Keratinocyte (primary cell): ENCODE measurements around the gene CRHR2. TPM values are rescaled to one million over a fixed set of nuclear protein-coding genes. Genes with fewer than 3 reads are reported as not detected.

Experiments used
- DNase-seq: peaks from one replicate; pipeline ENCODE4 v3.0.0-alpha.2; 2011; ENCODE audit warnings: low read depth, missing footprints, low spot score
- FAIRE-seq: peaks from 2 replicates; lab custom pipeline; 2011; peaks lifted over from hg19 to GRCh38; lab: Jason Lieb, UNC
- H2AFZ ChIP-seq: 2 replicates; pipeline ENCODE4 v1.6.0; 2012; ENCODE audit warnings: low read length, control low read depth, inconsistent platforms; ENCODE audit not compliant: control insufficient read depth
- H3K27ac ChIP-seq: 2 replicates; pipeline ENCODE4 v1.5.1; 2011; ENCODE audit warnings: low read length; ENCODE audit not compliant: control insufficient read depth, insufficient read depth
- H3K27me3 ChIP-seq: 3 replicates; pipeline ENCODE4 v1.6.0; 2011; ENCODE audit warnings: low read length; ENCODE audit not compliant: control insufficient read depth, insufficient read depth; ENCODE audit errors: extremely low read depth
- H3K36me3 ChIP-seq, 2 experiments: 2 replicates in 1 of 2; 3 replicates in 1 of 2; pipeline ENCODE4 v1.5.1; 2011; ENCODE audit warnings: low read length in 2 of 2, mild to moderate bottlenecking in 1 of 2; ENCODE audit not compliant: control insufficient read depth in 2 of 2, insufficient read depth in 2 of 2; ENCODE audit errors: extremely low read depth in 1 of 2
- H3K4me1 ChIP-seq: 3 replicates; pipeline ENCODE4 v1.5.1; 2011; ENCODE audit warnings: low read length; ENCODE audit not compliant: control insufficient read depth, insufficient read depth; ENCODE audit errors: extremely low read depth
- H3K4me2 ChIP-seq: 3 replicates; pipeline ENCODE4 v1.6.0; 2011; ENCODE audit warnings: low read depth, low read length; ENCODE audit not compliant: control insufficient read depth, insufficient read depth; ENCODE audit errors: extremely low read depth
- H3K4me3 ChIP-seq, 3 experiments: fragments of 200-600 bp in 1 of 3; sonication (generic) in 1 of 3; 2 replicates in 2 of 3; 3 replicates in 1 of 3; pipeline ENCODE4 v1.5.1; 2011 to 2016; ENCODE audit warnings: low read length in 3 of 3, mild to moderate bottlenecking in 3 of 3, control low read depth in 2 of 3, inconsistent platforms in 1 of 3, low read depth in 1 of 3, mixed read lengths in 1 of 3, mixed run types in 1 of 3, moderate library complexity in 1 of 3; ENCODE audit not compliant: control insufficient read depth in 2 of 3, insufficient read depth in 2 of 3; ENCODE audit errors: extremely low read depth in 1 of 3
- H3K79me2 ChIP-seq: 2 replicates; pipeline ENCODE4 v1.6.0; 2012; ENCODE audit warnings: low read length; ENCODE audit not compliant: control insufficient read depth, insufficient read depth
- H3K9ac ChIP-seq: 3 replicates; pipeline ENCODE4 v1.6.0; 2011; ENCODE audit warnings: low read length; ENCODE audit not compliant: control insufficient read depth, insufficient read depth; ENCODE audit errors: extremely low read depth
- H3K9me1 ChIP-seq: 3 replicates; pipeline ENCODE4 v1.6.0; 2011; ENCODE audit warnings: low read length; ENCODE audit not compliant: control insufficient read depth, insufficient read depth; ENCODE audit errors: extremely low read depth
- H3K9me3 ChIP-seq: 2 replicates; pipeline ENCODE4 v1.5.1; 2012; ENCODE audit warnings: low read depth, low read length; ENCODE audit not compliant: control insufficient read depth
- H4K20me1 ChIP-seq: 3 replicates; pipeline ENCODE4 v1.6.0; 2011; ENCODE audit warnings: low read length; ENCODE audit not compliant: control insufficient read depth, insufficient read depth; ENCODE audit errors: extremely low read depth
- EZH2 ChIP-seq: IDR thresholded peaks from one replicate; pipeline ENCODE4 v1.6.1; 2012; ENCODE audit warnings: inconsistent platforms, mild to moderate bottlenecking, low read length, moderate library complexity
- dilution Hi-C: fragments of 300-500 bp; cut with MboI; formaldehyde crosslinking; loops from one replicate; pipeline ENCODE4 v1.7.0; 2020; ENCODE audit warnings: low sequenced_read_pairs; ENCODE audit not compliant: extremely low pct_ligation_motif_present
- polyA plus RNA-seq, 5 experiments: library from polyadenylated mRNA; depleted of rRNA in 3 of 5; stranded (reverse) in 3 of 5; stranded (forward) in 1 of 5; unstranded in 1 of 5; fragments of >200 nt; gene quantifications; 1 replicate in 1 of 5; 2 replicates in 3 of 5; 3 replicates in 1 of 5; pipeline versions ENCODE4 v1.2.1 to v1.2.3, GENCODE V29; 2011 to 2012; ENCODE audit warnings: missing spikeins in 2 of 5, low read depth in 1 of 5, low replicate concordance in 1 of 5
- TF ChIP-seq, protein P1 (sequence below), 3 experiments: IDR thresholded peaks in 1 of 3; conservative IDR thresholded peaks in 1 of 3; optimal IDR thresholded peaks in 1 of 3; 2 replicates in 2 of 3; 3 replicates in 1 of 3; pipeline versions ENCODE3 to v1.5.1; 2011; ENCODE audit warnings: low read length in 3 of 3, mild to moderate bottlenecking in 3 of 3, moderate library complexity in 2 of 3, control low read depth in 1 of 3, inconsistent platforms in 1 of 3; ENCODE audit not compliant: insufficient read depth in 2 of 3; ENCODE audit errors: extremely low read depth in 1 of 3

The CRHR2 gene
- polyA plus RNA-seq, 1 donor (not counting 4 experiments of a cell fraction or from before 2014, with no cell fraction given) = not detected

DNA sequence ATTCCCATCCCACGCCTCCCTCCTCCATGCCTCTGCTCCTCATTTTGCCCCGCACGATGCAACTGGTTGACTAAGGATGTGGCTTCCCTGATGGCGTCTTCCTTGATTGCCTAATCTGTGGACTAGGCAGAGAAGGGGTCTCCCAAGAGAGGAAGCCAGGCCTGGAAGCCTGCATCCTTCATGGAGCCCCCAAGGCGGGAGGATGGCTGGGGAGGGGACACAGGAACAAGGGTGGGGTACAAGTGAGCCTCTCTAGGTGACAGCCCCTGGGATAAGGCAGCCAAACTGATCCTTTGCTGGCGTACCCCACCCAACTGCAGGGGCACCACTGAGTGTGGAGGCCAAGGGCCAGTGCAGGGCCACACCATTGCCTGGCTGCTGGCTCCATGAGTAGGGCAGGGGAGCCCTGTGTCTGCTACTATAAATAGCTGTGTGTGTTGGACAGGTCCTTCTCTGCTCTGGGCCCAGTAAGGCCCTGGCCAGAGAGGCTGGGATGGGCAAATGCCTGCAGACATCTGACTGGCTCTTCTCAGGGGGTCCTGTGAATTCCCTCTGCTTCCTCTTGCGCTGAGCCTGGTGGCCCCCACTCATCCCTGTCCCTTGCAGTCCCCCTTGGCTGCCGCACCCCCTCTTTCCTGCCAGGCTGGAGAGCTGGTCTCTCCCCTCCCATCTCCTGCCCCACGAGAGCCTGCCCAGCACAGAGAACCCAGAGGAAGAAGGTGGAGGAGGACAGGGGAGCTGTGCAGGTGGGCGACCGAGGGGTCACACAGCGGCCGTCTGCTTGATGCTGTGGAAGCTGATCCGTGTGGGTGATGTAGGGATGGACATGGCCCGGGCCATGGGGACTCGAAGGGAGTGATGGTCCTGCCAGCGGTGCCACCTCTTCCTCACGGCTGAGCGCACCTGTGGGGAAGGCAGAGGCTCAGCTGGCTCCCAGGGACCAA lies 29.3 kb downstream of the CRHR2 start:
- Histone ChIP-seq H4K20me1 (no peaks in the 10 kb centered on the region), H3K36me3 (no peaks in the 10 kb centered on the region), H3K4me1 (no peaks in the 10 kb centered on the region), H3K27me3 (no peaks in the 10 kb centered on the region), H3K4me3 (no peak overlapping the region), H3K27ac (no peak overlapping the region), H3K79me2 (no peaks in the 10 kb centered on the region), H3K9me1 (no peaks in the 10 kb centered on the region), H3K4me2 (no peak overlapping the region), H3K9me3 (no peaks in the 10 kb centered on the region), H2AFZ (no peak overlapping the region), H3K9ac (no peak overlapping the region)
- DNase-seq (no peak), FAIRE-seq (no peak)
- TF ChIP-seq EZH2 = no peak
- TF ChIP-seq, protein P1, sequence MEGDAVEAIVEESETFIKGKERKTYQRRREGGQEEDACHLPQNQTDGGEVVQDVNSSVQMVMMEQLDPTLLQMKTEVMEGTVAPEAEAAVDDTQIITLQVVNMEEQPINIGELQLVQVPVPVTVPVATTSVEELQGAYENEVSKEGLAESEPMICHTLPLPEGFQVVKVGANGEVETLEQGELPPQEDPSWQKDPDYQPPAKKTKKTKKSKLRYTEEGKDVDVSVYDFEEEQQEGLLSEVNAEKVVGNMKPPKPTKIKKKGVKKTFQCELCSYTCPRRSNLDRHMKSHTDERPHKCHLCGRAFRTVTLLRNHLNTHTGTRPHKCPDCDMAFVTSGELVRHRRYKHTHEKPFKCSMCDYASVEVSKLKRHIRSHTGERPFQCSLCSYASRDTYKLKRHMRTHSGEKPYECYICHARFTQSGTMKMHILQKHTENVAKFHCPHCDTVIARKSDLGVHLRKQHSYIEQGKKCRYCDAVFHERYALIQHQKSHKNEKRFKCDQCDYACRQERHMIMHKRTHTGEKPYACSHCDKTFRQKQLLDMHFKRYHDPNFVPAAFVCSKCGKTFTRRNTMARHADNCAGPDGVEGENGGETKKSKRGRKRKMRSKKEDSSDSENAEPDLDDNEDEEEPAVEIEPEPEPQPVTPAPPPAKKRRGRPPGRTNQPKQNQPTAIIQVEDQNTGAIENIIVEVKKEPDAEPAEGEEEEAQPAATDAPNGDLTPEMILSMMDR (optimal IDR thresholded peaks at IDR 0.05 in 1 of 3, IDR thresholded peaks at IDR 0.05 in 1 of 3, conservative IDR thresholded peaks at IDR 0.05 in 1 of 3; ENCODE audit: extremely low read depth in 1 of 3, insufficient read depth in 2 of 3, low read length in 3 of 3) = no peak
- dilution Hi-C loops = no loop called here

GRCh38 chr7:30652132-30652531 lies 30.1 kb downstream of the CRHR2 start:
- H3K27me3 ChIP-seq = no peaks in the 10 kb centered on the region
- dilution Hi-C loops = no loop called here
- DNase-seq (no peak), FAIRE-seq (no peak)
- H3K9me3 ChIP-seq = no peaks in the 10 kb centered on the region
- H3K9me1 ChIP-seq = no peaks in the 10 kb centered on the region
- no peaks in the 10 kb centered on the region for H3K4me1 ChIP-seq
- H3K4me3 ChIP-seq = no peak overlapping the region
- H3K27ac ChIP-seq = no peak overlapping the region
- no peaks in the 10 kb centered on the region for H4K20me1 ChIP-seq
- no peak overlapping the region for H3K4me2 ChIP-seq
- H3K9ac ChIP-seq = no peak overlapping the region
- no peaks in the 10 kb centered on the region for H3K36me3 ChIP-seq
- H2AFZ ChIP-seq = no peak overlapping the region
- TF ChIP-seq, protein P1 (optimal IDR thresholded peaks at IDR 0.05 in 1 of 3, IDR thresholded peaks at IDR 0.05 in 1 of 3, conservative IDR thresholded peaks at IDR 0.05 in 1 of 3; ENCODE audit: extremely low read depth in 1 of 3, insufficient read depth in 2 of 3, low read length in 3 of 3) = no peak
- no peak for TF ChIP-seq EZH2
- H3K79me2 ChIP-seq = no peaks in the 10 kb centered on the region
